ENCODE measurements around the gene VAPA.
A peak's percentile ranks its signal among the peaks of the same experiment; 100 is the strongest.

The VAPA gene

GRCh38 chr18:9872823-9873222, 41.0 kb upstream of the VAPA start:
- DNase-seq = no peak

DNA sequence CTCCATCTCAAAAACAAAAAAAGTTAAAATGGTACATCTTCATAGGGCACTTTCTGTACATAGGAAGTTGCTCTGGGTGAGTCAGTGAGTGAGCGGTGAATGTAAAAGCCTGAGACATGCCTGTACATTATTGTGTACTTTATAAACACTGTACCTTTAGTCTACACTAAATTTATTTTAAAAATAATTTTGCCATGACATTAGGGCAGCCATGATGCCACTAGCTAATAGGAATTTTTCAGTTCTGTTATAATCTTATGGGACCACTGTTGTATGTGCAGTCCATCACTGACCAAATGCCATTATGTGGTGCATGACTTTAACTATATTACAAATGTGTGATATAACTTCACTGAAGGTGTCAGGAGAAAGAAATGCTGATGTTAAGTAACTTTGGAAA, 39.1 kb upstream of the VAPA start:
- Histone ChIP-seq H4K91ac (ENCODE audit: low read depth, low read length) (no peak overlapping the region), H3K4ac (ENCODE audit: low read depth, low read length) (no peak overlapping the region), H3K4me3 (ENCODE audit: low read depth, low read length) (no peak overlapping the region), H4K12ac (ENCODE audit: low read depth, low read length) (no peak overlapping the region), H2AFZ (ENCODE audit: insufficient read depth, low read length, poor library complexity) (no peak overlapping the region), H3K9ac (ENCODE audit: low read length) (no peak overlapping the region), H3K4me1 (ENCODE audit: control insufficient read depth in 1 of 2, insufficient read depth in 2 of 2, low read length in 2 of 2) (peaks cover 10 to 17% of the 10 kb centered on the region in 2 experiments), H3K27ac (ENCODE audit: low read depth, low read length) (no peak overlapping the region), H4K8ac (ENCODE audit: low read depth, low read length) (no peak overlapping the region), H3K14ac (ENCODE audit: low read length) (no peak overlapping the region), H3K79me1 (ENCODE audit: low read length) (peaks cover 14% of the 10 kb centered on the region), H2BK120ac (ENCODE audit: insufficient read depth, low read length, poor library complexity) (no peak overlapping the region), H3K27me3 (ENCODE audit: insufficient read depth, low read length) (no peaks in the 10 kb centered on the region), H3K18ac (ENCODE audit: low read length) (no peak overlapping the region), H2BK12ac (ENCODE audit: low read length) (no peak overlapping the region), H2BK5ac (ENCODE audit: low read depth, low read length, poor library complexity) (no peak overlapping the region), H3K79me2 (ENCODE audit: control insufficient read depth, insufficient read depth, low read length, poor library complexity) (no peaks in the 10 kb centered on the region), H3K36me3 (ENCODE audit: control insufficient read depth in 1 of 2, insufficient read depth in 2 of 2, low read length in 2 of 2) (no peaks in the 10 kb centered on the region), H3K4me2 (ENCODE audit: low read length) (no peak overlapping the region), H3K9me3 (ENCODE audit: insufficient read depth, low read depth, low read length) (no peaks in the 10 kb centered on the region), H2AK5ac (ENCODE audit: low read length) (no peak overlapping the region), H3K23ac (ENCODE audit: low read length) (no peak overlapping the region)
- no peak for DNase-seq
- no CpG with 5 or more reads among the region's 1 CpG for WGBS (ENCODE audit: extremely low coverage, insufficient coverage, insufficient read length)

More at GRCh38 chr18:9872823-9873222, 41.0 kb upstream of the VAPA start:
- Histone ChIP-seq H3K9me3 (ENCODE audit: insufficient read depth, low read depth, low read length) (no peaks in the 10 kb centered on the region), H3K4me2 (ENCODE audit: low read length) (no peak overlapping the region), H3K36me3 (ENCODE audit: control insufficient read depth in 1 of 2, insufficient read depth in 2 of 2, low read length in 2 of 2) (no peaks in the 10 kb centered on the region), H3K4me1 (ENCODE audit: control insufficient read depth in 1 of 2, insufficient read depth in 2 of 2, low read length in 2 of 2) (peaks cover 10 to 21% of the 10 kb centered on the region in 2 experiments), H3K79me1 (ENCODE audit: low read length) (peaks cover 16% of the 10 kb centered on the region), H4K91ac (ENCODE audit: low read depth, low read length) (no peak overlapping the region), H2AK5ac (ENCODE audit: low read length) (no peak overlapping the region), H3K27ac (ENCODE audit: low read depth, low read length) (no peak overlapping the region), H3K18ac (ENCODE audit: low read length) (no peak overlapping the region), H3K14ac (ENCODE audit: low read length) (no peak overlapping the region), H3K4ac (ENCODE audit: low read depth, low read length) (no peak overlapping the region), H2AFZ (ENCODE audit: insufficient read depth, low read length, poor library complexity) (no peak overlapping the region), H4K12ac (ENCODE audit: low read depth, low read length) (no peak overlapping the region), H2BK120ac (ENCODE audit: insufficient read depth, low read length, poor library complexity) (peak overlapping the region; percentile 25), H3K79me2 (ENCODE audit: control insufficient read depth, insufficient read depth, low read length, poor library complexity) (no peaks in the 10 kb centered on the region), H3K9ac (ENCODE audit: low read length) (no peak overlapping the region), H2BK5ac (ENCODE audit: low read depth, low read length, poor library complexity) (peak overlapping the region; percentile 44), H4K8ac (ENCODE audit: low read depth, low read length) (no peak overlapping the region), H3K23ac (ENCODE audit: low read length) (no peak overlapping the region), H3K4me3 (ENCODE audit: low read depth, low read length) (no peak overlapping the region), H2BK12ac (ENCODE audit: low read length) (peak overlapping the region; percentile 89), H3K27me3 (ENCODE audit: insufficient read depth, low read length) (no peaks in the 10 kb centered on the region)

DNA sequence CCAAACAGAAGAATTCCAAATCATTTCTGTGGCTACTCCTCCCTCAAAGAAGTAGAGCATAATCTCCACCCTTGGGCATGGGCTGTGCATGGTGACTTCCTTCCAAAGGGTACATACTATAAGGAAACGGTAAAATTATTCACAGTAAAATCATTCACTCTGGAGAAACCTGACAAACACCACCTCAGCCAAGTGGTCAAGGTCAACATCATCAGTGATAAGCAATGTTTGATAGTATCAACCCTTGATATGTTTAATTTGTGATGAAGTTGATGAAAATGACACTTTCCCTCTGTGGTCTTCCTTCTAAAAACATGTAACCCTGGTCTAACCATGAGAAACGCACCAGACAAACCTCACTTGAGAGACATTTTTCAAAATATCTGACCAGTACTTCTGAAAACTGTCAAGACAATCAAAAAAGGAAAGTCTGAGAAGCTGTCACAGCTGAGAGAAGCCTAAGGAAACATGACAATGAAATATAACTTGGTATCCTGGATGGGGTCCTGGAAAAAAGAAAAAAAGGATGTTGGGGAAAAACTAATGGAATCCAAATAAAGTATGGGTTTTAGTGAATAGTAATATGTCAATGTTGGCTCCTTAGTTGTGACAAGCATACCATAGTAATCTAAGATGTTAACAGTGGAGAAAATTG, 37.5 kb upstream of the VAPA start:
- Histone ChIP-seq H3K4me1 (ENCODE audit: control insufficient read depth in 1 of 2, insufficient read depth in 2 of 2, low read length in 2 of 2) (peaks cover 3 to 4% of the 10 kb centered on the region in 2 experiments), H3K9me3 (ENCODE audit: insufficient read depth, low read depth, low read length) (no peaks in the 10 kb centered on the region), H3K4ac (ENCODE audit: low read depth, low read length) (no peak overlapping the region), H2AK5ac (ENCODE audit: low read length) (no peak overlapping the region), H4K12ac (ENCODE audit: low read depth, low read length) (no peak overlapping the region), H3K9ac (ENCODE audit: low read length) (no peak overlapping the region), H3K14ac (ENCODE audit: low read length) (no peak overlapping the region), H2BK120ac (ENCODE audit: insufficient read depth, low read length, poor library complexity) (no peak overlapping the region), H2BK12ac (ENCODE audit: low read length) (peak overlapping the region; percentile 58), H2BK5ac (ENCODE audit: low read depth, low read length, poor library complexity) (no peak overlapping the region), H3K4me2 (ENCODE audit: low read length) (no peak overlapping the region), H4K8ac (ENCODE audit: low read depth, low read length) (no peak overlapping the region), H3K27ac (ENCODE audit: low read depth, low read length) (peak overlapping the region; percentile 61), H3K4me3 (ENCODE audit: low read depth, low read length) (no peak overlapping the region), H3K79me2 (ENCODE audit: control insufficient read depth, insufficient read depth, low read length, poor library complexity) (no peaks in the 10 kb centered on the region), H3K79me1 (ENCODE audit: low read length) (peaks cover 5% of the 10 kb centered on the region), H3K23ac (ENCODE audit: low read length) (no peak overlapping the region), H3K36me3 (ENCODE audit: control insufficient read depth in 1 of 2, insufficient read depth in 2 of 2, low read length in 2 of 2) (no peaks in the 10 kb centered on the region), H4K91ac (ENCODE audit: low read depth, low read length) (peak overlapping the region; percentile 6), H3K18ac (ENCODE audit: low read length) (no peak overlapping the region), H2AFZ (ENCODE audit: insufficient read depth, low read length, poor library complexity) (no peak overlapping the region), H3K27me3 (ENCODE audit: insufficient read depth, low read length) (no peaks in the 10 kb centered on the region)
- no peak for DNase-seq
- WGBS (ENCODE audit: extremely low coverage, insufficient coverage, insufficient read length) = no CpG with 5 or more reads among the region's 2 CpGs

GRCh38 chr18:9876867-9877654, 36.8 kb upstream of the VAPA start:
- Histone ChIP-seq H3K9ac (ENCODE audit: low read length) (no peak overlapping the region), H2BK12ac (ENCODE audit: low read length) (peak overlapping the region; percentile 80), H4K91ac (ENCODE audit: low read depth, low read length) (peak overlapping the region; percentile 83), H3K9me3 (ENCODE audit: insufficient read depth, low read depth, low read length) (no peaks in the 10 kb centered on the region), H3K27me3 (ENCODE audit: insufficient read depth, low read length) (no peaks in the 10 kb centered on the region), H2AK5ac (ENCODE audit: low read length) (no peak overlapping the region), H3K79me1 (ENCODE audit: low read length) (peaks cover 5% of the 10 kb centered on the region), H4K8ac (ENCODE audit: low read depth, low read length) (peak overlapping the region; percentile 85), H3K4me3 (ENCODE audit: low read depth, low read length) (no peak overlapping the region), H3K4me2 (ENCODE audit: low read length) (peak overlapping the region; percentile 61), H4K12ac (ENCODE audit: low read depth, low read length) (peak overlapping the region; percentile 75), H3K27ac (ENCODE audit: low read depth, low read length) (peak overlapping the region; percentile 94), H2BK5ac (ENCODE audit: low read depth, low read length, poor library complexity) (peak overlapping the region; percentile 93), H2AFZ (ENCODE audit: insufficient read depth, low read length, poor library complexity) (peak overlapping the region; percentile 78), H2BK120ac (ENCODE audit: insufficient read depth, low read length, poor library complexity) (peak overlapping the region; percentile 88), H3K23ac (ENCODE audit: low read length) (peak overlapping the region; percentile 12), H3K4ac (ENCODE audit: low read depth, low read length) (no peak overlapping the region), H3K14ac (ENCODE audit: low read length) (peak overlapping the region; percentile 79), H3K79me2 (ENCODE audit: control insufficient read depth, insufficient read depth, low read length, poor library complexity) (no peaks in the 10 kb centered on the region), H3K18ac (ENCODE audit: low read length) (no peak overlapping the region), H3K36me3 (ENCODE audit: control insufficient read depth in 1 of 2, insufficient read depth in 2 of 2, low read length in 2 of 2) (no peaks in the 10 kb centered on the region), H3K4me1 (ENCODE audit: control insufficient read depth in 1 of 2, insufficient read depth in 2 of 2, low read length in 2 of 2) (peaks cover 3 to 4% of the 10 kb centered on the region in 2 experiments)
- no CpG with 5 or more reads among the region's 9 CpGs for WGBS (ENCODE audit: extremely low coverage, insufficient coverage, insufficient read length)
- DNase-seq = peak; percentile 54 to 85
